Activated CD4-positive, alpha-beta T cell treated with anti-CD3 and anti-CD28 coated beads for 1 hour (primary cell): ENCODE results near the gene XXYLT1.
"Not testable (repeated sequence)": the region's sequence is repeated elsewhere in the genome, so short reads cannot be mapped to it uniquely, and the experiment has no call there.

Experiments
- DNase-seq: peaks from one replicate; pipeline ENCODE4 v3.0.0-alpha.2; 2020

The XXYLT1 gene

DNA sequence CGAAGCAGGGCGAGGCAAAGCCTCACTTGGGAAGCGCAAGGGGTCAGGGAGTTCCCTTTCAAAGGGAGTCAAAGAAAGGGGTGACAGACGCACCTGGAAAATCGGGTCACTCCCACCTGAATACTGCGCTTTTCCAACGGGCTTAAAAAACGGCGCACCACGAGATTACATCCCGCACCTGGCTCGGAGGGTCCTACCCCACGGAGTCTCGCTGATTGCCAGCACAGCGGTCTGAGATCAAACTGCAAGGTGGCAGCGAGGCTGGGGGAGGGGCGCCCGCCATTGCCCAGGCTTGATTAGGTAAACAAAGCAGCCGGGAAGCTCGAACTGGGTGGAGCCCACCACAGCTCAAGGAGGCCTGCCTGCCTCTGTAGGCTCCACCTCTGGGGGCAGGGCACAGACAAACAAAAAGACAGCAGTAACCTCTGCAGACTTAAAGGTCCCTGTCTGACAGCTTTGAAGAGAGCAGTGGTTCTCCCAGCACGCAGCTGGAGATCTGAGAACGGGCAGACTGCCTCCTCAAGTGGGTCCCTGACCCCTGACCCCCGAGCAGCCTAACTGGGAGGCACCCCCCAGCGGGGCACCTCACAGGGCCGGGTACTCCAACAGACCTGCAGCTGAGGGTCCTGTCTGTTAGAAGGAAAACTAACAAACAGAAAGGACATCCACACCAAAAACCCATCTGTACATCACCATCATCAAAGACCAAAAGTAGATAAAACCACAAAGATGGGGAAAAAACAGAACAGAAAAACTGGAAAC, 182.9 kb downstream of the XXYLT1 start:
- DNase-seq, result not testable (repeated sequence)

GRCh38 chr3:195087328-195087727, 183.6 kb downstream of the XXYLT1 start:
- DNase-seq, result no peak

DNA sequence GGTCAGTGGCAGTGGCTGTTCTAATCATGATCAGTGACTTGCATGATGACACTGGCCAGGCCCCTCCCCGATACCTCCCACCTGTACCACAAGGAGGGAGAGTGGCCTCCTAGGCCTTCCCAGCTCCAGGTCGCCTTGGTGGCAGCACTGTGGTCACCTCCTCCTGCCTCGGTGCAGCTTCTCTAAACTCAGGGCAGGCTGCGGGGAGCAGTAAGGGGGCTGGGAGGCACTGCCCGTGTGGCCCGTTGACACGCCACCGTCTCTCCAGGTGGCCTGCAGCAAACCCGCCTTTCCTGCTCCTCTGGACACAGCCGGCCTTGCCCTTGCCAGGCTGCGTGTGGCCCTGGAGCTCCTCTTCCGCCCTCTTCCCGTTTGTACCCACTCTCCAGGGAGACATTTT, 184.1 kb downstream of the XXYLT1 start:
- DNase-seq, result no peak

- no peak for DNase-seq
Measured at GRCh38 chr3:195086341-195086740, 184.6 kb downstream of the XXYLT1 start.

DNA sequence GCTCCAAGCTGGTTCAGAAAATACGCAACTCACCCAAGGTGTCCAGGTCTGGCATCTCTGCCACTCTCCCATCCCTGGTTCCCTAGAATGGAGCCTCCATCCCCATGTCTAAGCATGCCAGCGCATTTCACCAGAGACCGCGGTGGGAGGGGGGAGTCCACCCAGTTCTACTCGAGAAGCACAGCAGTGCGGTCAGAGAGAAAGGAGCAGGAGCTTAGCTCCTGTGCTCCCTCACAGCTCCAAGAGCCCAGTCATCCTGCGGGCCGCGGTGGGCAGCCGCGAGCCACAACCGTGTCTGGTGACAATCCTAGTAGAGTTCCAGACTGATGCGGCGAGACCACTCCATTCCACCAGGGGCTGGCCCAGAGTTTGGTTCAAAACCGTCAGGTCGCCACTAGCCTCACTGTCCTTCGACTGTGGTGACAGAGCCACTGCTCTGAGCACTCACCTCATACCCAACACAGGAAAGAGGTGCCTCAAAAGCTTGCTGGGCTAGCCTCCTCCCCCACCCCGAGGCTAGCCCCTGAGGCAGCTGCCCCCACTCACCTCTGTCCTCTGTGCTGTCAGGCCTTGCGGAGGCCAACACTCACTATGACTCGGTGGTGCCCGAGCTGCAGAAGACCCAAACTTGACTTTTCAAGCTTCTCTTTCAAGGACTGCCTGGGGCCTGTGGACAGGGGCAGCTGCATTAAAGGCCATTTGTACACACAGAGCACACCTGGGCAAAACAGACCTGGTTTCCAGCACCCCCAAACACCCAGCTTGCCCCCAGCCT, 185.4 kb downstream of the XXYLT1 start:
- DNase-seq, result no peak

- DNase-seq, result no peak
Measured at GRCh38 chr3:195084746-195085145, 186.2 kb downstream of the XXYLT1 start.

- DNase-seq, result no peak
Measured at GRCh38 chr3:195083659-195084058, 187.3 kb downstream of the XXYLT1 start.

GRCh38 chr3:195082811-195083210, 188.1 kb downstream of the XXYLT1 start:
- DNase-seq, result no peak

GRCh38 chr3:195081242-195081963, 189.6 kb downstream of the XXYLT1 start:
- no peak for DNase-seq

GRCh38 chr3:195080571-195081151, 190.3 kb downstream of the XXYLT1 start:
- DNase-seq, result no peak

DNA sequence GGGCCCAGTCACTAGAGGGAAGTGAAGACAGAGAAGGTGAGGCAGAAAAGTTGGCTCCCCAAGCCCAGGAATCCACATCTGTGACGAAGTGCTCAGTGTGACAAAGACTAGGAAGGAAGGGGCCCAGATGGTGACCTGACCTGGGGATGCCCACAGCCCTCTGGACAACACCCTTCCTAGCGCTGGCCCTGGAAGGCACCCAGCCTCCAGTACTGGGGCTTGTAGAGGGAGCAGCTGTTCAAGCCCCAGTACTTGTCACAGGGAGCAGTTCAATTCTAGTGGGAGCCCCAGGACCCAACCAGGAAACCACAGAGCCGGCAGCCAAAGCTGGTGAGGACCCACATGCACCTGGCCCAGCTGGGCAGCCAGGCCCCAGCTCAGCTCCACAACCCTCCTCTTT, 190.8 kb downstream of the XXYLT1 start:
- DNase-seq, result no peak

DNA sequence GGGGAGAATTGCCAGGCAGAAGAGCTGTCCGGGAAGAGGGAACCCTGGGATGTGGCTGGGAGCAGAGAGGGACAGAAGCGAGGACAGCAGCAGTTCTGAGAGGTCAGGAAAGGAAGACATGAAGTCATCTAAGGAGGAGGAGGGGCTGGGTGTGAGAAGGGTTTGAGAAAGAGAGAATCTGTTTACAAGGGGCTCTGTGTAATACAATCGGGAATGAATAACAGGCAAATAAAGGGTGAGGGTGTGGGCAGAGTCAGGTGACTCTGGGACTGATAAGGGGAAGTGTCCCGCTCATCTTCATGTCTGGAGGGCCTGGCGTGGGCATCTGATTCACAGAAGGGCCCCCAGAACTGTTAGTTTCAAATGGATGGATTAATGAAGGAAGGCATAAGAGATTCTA, 191.3 kb downstream of the XXYLT1 start:
- DNase-seq, result no peak

DNA sequence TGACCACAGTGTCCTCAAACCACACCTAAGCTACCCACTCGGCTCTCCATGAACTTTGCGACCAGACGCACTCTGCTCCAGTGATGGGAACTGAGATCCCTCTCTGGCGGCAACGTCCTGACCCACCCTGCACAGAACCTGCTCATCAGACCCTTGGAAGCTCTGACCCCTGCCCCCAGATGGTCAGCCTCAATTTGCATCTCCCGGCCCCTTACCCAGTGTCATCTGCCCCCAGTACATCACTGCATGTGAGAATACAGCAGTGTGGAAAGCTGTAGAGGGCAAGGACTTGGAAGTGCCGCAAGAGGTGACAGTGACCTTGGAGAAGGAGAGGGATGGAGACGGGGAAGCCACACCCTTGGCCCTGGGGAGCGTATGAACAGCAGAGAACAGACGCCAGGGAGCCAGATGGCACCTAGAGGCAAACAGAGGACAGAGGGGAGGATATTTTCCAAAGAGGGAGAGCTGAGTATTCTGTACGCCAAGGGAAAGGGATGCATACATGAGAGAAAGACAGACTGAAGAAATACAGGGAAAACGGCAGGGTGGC, 192.0 kb downstream of the XXYLT1 start:
- DNase-seq, result no peak

DNA sequence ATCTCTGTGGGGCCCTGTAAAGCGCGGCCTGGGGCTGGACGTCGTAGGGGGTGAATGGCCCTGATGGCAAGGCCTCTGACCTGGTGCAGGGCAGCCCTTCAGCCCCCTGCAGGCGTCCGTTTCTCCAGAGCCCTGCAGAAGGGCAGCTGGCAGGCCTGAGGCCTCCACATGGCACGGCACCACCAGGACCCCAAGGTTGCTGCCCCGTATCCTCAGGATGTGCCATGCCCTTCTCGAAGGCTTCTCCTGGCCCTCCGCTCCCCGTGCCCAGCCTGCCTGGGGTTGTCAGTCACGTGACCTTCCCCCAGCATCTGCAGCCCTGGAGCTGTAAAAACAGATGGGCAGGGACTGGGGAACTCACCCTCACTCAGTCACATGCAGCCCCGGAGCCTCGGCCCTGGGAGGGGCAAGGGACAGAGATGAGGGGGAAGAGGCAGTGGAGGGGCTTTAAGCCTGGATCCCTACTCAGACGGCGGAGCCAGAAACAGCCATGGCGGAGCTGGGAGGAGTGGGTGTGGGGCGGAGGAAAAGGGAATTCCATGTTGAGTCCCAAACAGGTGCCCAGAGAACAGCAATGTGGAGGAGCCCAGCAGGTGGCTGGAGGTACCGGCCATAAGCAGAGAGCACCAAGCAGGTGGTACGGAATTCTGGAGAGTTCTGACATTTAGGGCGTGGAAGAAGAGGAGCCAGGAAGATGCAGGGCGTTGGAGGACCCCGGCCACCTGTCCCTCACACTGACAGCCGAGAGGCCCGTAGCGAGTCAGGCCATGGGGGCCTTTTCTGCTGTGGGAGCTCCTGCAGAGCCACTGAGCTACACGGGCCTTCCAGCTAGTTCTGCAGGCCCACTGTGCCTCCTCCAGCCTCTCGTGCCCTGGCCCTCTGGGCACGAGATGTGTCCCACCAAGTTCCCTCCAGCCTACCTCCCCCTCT, 193.1 kb downstream of the XXYLT1 start:
- no peak for DNase-seq

- no peak for DNase-seq
Measured at GRCh38 chr3:195076981-195077610, 193.9 kb downstream of the XXYLT1 start.

GRCh38 chr3:195075941-195076875, 194.8 kb downstream of the XXYLT1 start:
- DNase-seq, result no peak

DNA sequence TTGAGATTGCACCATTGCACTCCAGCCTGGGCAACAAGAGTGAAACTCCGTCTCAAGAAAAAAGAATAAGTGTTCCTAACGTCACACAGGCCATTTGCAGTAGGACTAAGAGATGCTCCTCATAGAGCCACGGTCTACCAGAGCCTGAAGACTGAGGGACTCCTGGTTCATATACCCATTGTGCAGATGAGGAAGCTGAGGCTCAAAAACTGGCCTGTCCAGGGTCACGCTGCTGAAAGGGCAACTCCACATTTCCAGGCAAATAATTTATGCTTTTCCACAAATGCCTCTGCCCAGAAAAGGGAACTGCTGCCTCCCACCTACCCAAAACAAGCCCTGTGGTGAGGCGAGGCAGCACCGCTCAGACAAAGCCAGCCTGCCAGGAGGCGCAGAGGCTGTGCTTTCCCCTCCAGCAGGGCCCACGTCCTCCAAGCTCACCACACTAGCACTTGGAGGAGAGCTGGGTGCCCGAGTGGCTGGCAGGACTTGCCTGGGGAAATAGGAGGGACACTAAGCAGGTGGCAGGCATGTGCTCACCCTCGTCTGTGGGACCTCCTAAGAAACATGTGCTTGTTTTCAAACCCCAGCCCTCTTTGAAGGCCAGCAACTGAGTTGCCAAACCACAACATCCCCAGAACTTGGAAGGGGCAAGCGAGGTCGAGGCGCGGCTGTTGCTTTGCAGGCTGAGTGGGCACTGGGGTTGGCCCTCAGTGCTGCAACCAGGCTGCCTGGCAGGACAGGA, 195.6 kb downstream of the XXYLT1 start:
- no peak for DNase-seq

GRCh38 chr3:195073866-195074860, 196.8 kb downstream of the XXYLT1 start:
- no peak for DNase-seq
